ENCODE measurements around the gene PDLIM3.
"Not testable (repeated sequence)": the region's sequence is repeated elsewhere in the genome, so short reads cannot be mapped to it uniquely, and the experiment has no call there.

Gene PDLIM3, protein sequence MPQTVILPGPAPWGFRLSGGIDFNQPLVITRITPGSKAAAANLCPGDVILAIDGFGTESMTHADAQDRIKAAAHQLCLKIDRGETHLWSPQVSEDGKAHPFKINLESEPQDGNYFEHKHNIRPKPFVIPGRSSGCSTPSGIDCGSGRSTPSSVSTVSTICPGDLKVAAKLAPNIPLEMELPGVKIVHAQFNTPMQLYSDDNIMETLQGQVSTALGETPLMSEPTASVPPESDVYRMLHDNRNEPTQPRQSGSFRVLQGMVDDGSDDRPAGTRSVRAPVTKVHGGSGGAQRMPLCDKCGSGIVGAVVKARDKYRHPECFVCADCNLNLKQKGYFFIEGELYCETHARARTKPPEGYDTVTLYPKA

DNA sequence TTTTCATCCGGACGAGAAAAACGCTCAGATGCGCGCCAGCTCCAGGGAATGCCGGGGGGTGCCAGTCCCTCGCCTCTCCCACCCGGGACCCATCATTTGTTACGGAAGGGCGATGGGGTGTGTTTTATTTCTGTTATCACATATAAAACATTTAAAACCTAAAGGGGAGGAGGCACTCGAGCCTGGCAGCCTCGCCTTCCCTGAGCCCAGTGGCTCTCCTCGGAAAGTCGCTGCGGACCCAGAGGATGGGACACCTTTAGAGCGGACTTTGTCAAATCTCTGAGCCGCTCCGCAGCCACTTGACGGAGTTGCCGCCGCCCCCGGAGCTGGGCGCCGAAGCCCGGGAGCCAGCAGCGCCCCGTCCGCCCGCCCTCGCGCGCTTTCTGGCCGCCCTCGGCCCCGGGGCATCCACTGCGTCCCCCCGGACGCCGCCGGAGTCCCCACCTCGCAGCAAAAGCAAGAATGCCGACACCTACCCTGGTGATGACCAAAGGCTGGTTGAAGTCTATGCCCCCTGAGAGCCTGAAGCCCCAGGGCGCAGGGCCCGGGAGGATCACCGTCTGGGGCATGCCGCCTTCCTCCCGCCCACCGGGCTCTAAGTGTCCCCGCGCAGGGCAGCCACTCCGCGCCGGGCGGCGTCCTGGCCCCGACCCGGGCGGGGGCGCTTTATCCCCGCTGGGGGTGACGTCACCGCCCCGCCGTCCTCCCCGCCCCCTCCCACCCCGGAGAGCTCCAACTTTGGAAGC lies at the start of gene PDLIM3:
TSS of gene PDLIM3 (minus strand) at position 642 of the 746 bp plus-strand sequence. CDS start at position 569, 73 bp downstream.
- no peak for DNase-seq (ENCODE audit: low spot score)

DNA sequence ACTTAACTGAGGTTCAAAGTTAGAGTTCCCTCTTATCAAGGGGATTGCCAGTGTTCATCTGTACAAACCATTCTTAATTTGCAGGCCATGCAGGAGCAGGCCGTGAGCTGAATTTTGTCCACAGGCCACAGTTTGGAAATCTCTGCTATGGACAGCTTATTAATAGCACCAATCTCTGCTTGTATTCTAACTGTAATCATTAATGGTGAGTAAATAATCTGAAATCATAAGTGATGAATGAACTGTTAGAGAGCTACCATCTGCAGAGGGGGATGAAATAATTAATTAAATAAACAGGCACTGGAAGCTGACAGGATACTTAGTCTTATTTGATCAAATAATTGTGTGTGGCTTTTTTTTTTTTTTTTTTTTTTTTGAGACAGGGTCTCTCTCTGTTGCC lies 48.5 kb upstream of the PDLIM3 start:
- DNase-seq (ENCODE audit: low spot score), result no peak

DNA sequence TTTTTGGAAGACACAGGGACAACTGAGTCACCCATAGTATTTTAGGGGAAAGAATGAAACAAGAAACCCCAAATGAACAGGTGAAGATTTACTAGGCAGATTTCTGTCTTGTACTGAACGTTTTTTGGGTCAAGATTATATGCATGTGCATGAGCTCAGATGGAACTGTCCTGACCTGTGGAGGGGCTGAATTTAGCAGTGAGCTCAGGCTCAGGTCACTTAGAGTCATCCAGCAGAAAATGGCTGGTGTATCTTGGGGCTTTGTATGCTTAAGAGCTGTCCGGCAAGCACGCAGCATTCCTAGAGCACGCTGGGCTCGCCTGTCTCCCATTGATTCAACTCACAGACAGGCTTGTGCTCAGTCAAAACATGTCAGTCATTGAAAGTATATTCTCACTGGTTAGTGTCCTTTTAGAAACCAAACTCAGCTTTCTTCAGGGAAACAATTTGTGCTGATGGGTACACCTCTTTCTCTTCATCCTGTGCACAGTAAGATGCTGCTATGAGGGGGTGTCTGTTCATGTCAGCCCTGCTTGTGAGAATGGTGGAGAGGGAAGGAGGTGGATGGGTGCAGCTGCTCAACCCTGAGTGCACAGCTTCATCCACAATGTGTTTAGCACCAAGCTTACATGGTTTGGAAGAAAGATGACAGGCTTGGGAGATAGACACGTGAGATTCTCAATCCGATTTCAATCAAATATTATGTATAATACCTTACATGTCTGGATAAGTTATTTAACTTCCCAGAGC lies 47.5 kb upstream of the PDLIM3 start:
- no peak for DNase-seq (ENCODE audit: low spot score)

DNA sequence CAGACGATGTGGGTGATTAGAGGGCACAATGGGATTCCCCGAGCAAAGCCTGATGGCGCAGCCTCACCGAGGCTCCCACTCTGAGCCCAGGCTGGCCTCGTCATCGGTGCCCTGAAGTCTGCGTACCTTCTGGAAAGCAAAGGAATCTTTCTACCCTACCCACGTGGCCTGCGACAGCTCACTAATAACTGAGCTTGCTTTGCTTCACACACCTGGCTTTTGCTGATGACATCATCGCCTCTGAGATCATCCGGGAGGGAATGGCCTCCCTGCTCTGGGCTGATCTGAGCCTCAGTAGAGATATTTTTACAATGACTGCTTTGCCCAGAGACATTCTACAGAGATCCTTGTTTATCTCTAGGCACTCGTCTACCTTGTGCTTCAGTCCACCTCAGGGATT lies 45.4 kb upstream of the PDLIM3 start:
- no peak for DNase-seq (ENCODE audit: low spot score)

DNA sequence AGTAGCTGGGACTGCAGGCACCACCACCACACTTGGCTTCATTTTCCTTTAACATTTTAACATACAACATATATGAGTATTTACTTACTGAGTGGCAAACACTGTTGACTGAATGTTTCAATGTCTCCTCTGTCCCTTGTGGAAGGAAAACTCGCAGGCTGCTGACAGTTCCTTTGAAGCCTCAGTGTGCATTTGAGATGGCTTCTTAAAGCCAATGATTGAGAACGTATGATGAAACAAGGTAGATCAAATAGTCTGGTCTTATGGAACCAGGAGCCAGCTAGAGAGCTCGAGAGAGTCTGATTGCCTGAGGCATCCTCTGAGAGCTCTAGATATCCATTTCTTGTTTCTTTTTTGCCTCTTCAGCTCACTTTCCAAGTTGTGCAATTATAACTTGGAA lies 43.0 kb upstream of the PDLIM3 start:
- no peak for DNase-seq (ENCODE audit: low spot score)

DNA sequence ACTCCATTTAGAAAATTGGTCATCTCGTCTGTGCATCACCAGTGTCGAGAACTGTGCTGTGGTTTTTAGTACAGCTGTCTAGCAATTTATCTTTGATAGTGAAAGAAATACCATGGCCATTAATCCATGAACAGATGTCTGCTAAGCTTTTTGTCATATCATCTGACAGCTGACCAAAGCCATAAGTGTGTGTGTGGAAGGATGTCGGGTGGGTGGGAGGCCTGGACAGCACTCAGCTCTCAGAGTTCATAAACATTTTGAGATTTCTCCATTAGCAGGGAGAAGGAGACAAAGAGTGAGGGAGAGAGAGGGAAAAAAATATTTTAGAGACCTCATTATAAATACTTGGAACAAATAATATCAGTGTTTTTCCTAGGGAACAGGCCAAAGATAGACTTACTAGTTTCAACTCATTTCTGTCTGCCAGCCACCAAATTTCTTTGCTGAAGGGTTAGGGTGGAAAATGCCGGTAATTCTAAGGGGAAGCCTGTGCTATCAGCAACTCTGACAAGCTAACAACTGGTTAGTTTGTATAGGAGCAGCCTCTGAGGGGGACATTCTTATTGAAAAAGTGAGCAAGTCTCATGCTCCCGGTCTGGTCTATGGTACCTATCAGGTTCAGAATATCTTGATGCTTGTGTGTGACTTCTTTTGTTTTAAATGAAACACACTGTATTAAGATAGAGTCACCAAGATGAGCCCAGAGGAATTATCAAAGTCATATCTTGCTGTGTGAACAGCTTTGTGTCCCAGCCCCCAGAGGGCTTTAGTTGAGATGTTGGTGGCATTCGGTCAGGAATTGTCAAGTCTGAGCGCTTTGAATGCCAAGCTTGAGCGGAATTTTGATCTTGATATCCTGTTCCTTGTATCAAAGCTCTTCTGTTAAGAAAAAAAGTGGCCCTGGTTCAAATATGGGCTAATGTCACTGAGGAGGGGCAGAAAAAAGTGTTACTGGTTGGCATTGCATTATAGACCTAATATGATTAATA lies 41.9 kb upstream of the PDLIM3 start:
- DNase-seq (ENCODE audit: low spot score), result no peak

DNA sequence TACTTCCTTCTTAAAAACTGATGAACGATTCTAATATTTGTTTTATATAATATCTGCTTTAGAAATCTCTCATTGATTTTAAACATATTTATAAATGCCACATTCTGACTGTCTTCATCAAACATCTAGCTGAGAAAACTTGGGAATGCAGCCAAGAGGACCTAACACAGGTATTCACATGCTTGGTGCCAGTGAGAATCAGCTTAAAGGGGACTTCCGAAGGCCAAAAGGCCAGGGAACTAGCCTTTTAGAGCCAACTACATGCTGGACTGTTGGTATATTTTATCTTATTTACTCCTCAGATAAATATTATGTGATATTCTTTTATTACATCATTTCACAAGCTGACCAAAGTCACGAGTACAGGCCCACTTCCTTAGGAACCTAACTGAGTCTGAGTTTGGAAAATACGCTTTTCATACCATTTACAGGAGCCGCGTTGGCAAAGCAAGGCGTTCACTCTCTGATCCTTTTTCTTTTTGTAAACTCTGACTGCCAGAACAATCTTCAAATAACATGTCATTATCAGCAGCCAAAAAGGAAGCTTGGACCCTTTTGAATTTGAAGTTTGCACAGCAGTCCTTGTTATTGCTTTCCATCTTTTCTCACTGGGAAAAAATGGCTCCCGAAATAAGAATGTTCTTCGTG lies 41.1 kb upstream of the PDLIM3 start:
- DNase-seq (ENCODE audit: low spot score), result no peak

DNA sequence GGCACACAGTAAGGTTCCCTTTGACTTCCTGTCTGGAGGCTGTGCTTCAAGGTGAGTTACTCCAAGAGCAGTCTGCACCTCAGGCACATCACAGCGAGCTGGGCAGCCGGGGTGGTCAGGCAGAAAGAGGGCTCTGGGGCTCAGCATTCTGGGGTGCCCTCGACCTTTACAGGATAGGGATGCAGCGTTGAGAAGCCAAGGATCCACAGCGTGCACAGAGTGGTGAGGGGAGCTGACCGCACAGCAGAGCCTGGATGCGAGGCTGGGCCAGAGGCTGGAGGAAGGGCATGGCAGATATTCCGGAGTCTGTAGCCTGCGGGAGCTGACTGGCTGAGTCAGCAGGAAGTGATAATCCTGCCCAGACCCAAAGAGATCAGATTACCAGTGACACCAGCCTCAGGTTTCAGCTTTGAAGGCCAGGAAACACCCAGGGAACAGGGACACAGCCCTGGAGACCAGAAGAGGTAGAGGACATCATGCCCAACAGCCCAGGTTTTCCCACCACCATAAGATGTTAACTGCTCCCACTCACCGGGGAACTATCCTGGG lies 38.4 kb upstream of the PDLIM3 start:
- DNase-seq (ENCODE audit: low spot score), result no peak

DNA sequence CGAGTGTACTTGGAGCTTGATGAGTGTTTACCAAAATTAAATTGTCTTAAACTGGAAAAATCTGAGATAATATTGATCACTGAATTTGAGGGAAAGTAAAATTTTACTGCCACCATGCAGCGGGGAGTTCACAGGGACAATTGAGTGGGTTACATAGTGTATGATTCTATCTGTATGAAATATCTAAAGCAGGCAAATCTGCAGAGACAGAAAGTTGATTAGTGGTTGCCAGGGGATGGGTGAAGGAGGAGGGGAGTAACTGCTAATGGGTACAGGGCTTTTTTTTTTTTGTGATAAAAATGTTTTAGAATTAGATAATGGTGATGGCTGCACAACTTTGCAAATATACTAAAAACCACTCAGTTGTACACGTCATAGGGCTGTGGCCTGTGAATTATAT lies 35.4 kb upstream of the PDLIM3 start:
- DNase-seq (ENCODE audit: low spot score), result no peak

DNA sequence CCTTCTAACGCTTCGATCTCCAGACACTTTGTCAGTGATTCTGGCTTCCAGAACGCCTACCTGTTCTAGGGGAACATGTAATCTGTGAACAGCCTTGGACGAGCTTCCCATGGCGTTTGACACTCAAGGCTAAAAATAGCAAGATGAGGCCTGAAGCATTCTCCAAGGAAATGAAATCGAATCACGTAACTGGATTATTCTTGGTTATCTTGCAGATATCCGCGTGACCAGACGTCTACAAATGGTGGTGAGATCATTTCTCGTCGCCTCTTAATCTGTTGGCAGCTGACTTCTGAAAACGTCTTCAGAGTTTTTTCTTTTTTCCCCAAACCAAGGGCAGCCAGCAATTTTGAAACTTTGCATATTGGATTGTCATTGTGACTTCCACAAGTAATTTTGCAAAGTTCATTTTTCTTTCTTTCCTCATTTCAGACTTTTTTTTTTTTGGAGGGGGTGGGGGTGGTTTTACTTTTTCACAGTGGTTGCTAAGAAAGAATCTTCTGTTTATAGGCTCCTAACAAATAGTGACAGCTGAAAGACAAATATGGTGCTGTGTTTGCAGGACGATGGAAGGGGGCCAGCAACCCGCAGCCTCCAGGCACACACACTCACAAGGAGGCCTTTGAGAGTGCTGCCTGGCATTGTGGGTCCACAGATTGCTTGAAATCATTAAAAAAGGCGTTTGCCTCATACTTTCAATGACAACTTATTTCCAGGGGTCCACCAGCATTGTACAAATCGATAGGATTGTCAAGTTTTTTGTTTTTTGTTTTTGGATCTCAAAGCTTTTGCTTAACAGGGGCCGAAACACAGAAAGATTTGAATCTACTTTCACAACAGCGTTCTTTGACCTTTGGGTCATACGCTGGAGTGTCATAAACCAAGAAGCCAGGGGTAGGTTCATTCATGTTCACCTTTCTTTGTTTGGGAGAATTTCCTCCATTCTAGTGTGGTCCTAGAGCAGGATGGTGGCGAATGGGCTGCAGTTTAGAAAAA lies 32.4 kb upstream of the PDLIM3 start:
- no peak for DNase-seq (ENCODE audit: low spot score)

DNA sequence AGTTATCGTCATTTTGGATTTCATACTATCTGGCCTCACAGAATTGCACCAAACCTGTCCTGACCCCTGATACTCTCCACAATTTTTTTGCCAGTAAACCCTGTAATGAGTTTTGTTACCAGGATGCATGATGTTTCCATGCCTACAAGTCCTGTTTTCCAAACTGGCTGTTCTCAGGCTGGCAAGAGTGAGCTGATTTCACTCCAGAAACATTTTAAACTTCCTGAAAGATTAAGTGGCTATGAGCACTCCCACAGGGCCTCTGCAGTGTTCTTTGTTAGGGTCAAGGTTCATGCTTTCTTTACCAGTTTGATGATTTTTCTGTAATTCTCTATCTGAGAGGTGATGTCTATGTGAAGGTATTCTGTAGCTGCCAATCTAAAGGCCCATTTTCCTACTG lies 31.7 kb upstream of the PDLIM3 start:
- no peak for DNase-seq (ENCODE audit: low spot score)

DNA sequence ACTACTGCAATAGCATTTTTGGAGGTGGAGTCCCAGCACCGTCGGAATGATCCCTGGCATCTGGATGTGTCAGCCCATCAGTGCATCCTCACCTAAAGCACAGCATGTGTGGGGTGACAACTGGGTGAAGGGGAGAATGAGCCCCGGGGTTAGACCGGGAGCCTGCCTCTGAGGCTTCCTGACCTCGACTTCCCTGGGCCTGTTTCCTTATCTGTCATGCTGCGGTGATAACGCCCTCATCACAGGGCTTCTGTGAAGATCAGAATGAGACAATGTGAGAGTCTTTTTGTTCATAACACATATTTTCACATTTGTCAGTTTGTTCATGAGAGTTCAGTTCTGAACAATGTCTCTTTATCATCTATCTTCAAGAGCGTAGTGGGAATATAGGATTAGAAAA lies 31.1 kb upstream of the PDLIM3 start:
- DNase-seq (ENCODE audit: low spot score), result no peak

DNA sequence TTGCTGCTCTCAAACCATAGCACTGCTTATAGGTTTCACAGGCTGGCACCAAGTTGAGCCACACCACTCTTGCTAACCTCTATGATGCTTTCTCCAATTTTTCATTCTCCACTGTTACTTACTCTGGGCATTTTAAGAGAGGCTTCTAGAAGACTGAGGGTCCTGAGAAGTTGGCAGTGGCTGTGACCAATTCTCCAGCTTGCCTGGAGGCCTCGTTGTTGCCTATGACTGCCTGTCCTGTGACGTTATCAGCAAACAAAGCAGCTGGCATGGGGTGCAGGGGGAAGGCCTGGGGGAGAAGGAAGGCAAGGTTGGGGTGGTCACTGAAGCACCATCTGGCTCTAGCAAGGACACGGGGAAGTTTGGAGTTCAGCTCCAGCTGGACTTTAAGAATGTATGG lies 30.4 kb upstream of the PDLIM3 start:
- no peak for DNase-seq (ENCODE audit: low spot score)

DNA sequence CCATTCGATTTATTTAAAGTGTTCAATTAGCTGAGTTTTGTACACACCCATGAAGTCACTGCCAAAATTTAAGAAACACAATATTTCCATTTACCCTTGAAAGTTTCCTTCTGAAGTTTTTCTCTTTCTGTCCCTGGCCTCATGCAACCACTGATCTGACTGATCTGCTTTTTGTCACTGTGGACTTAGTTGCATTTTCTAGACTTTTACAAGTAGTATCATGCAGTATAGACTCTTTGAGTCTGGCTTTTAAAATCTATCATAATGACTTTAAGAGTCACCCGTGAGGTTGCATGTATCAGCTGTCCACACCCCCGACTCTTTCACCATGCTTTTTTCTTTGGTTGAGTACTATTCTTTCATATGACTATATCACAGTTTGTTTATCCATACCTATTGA lies 29.0 kb upstream of the PDLIM3 start:
- DNase-seq (ENCODE audit: low spot score), result no peak

DNA sequence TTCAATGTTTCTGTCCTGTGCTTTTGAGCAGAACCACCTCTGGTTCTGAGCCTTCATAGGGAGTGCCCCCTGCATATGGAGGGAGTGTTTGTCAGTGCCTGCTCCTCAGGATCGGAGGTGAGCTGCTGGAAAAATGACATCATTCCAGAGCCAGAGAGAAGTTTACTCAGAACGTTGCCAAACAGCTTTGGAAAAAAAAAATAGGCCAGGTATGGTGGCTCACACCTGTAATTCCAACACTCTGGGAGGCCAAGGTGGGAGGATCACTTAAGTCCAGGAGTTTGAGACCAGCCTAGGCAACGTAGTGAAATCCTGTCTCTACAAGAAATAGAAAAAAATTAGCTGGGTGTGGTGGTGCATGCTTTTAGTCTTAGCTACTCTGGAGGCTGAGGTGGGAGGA lies 27.2 kb upstream of the PDLIM3 start:
- no peak for DNase-seq (ENCODE audit: low spot score)

DNA sequence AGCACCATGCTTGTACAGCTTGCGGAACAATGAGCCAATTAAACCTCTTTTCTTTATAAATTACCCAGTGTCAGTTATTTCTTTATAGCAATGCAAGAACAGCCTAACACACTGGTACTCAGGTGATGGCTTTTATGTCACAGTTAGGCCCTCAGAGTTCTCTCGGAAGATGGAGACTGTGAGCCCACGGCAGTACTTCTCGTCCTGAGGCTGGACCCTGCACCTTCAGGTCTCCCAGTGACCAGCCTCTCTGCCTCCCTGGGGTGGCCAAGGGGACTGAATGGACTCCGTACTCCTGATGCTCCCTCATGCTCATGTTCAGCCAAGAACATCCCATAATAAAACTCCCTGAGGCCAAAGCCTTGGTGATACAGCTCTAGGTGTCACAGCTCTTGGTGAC lies 25.0 kb upstream of the PDLIM3 start:
- DNase-seq (ENCODE audit: low spot score), result no peak

DNA sequence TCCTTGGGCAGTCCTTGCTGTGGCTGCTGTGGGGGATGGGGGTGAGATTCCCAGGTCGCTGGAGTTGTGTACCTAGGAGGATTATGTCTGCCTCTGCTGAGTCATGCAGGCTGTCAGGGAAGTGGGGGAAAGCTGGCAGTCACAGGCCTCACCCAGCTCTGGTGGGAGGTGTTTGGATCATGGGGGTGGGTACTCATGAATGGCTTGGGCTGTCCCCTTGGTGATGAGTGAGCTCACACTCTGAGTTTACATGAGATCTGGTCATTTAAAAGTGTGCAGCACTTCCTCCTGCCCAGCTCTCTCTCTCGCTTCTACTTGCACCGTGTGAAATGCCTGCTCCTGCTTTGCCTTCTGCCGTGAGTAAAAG lies 24.6 kb upstream of the PDLIM3 start:
- no peak for DNase-seq (ENCODE audit: low spot score)

DNA sequence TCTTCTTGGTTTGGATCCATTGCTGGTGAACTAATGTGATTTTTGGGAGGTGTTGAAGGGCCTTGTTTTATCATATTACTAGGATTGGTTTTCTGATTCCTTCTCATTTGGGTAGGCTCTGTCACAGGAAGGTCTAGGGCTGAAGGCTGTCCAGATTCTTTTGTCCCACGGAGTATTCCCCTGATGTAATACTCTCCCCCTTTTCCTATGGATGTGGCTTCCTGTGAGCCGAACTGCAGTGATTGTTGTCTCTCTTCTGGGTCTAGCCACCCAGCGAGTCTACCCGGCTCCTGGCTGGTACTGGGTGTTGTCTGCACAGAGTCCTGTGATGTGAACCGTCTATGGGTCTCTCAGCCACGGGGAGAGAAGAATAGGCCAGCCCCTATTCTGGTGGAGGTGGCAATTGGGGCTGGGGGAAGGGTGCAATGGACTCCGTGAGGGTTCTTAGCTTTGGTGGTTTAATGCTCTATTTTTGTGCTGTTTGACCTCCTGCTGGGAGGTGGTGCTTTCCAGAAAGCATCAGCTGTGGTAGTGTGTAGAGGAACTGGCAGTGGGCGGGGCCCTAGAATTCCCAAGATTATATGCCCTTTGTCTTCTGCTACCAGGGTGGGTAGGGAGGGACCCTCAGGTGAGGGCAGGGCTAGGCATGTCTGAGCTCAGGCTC lies 24.1 kb upstream of the PDLIM3 start:
- not testable (repeated sequence) for DNase-seq (ENCODE audit: low spot score)

Data from CD4-positive, alpha-beta T cell treated with Interleukin-15 for 4 hours (primary cell).